PC-9 (cell line): Measurements from ENCODE around the gene EGR4. TPM values are rescaled to one million over a fixed set of nuclear protein-coding genes. Genes with fewer than 3 reads are reported as not detected.

Source experiments
- BruUV-seq: library from RNA; stranded (reverse); fragments of 400-500 nt; replicated peaks from 2 replicates; lab custom pipeline; 2021; lab: Mats Ljungman, UMichigan
- CTCF ChIA-PET: fragments of 300-600 bp; sonication (Branson Sonifier 250); formaldehyde crosslinking; loops from one replicate; lab custom pipeline; 2022; ENCODE audit warnings: antibody characterized with exemption; lab: Charles Lee
- POLR2A ChIA-PET: fragments of 300-600 bp; sonication (Branson Sonifier 250); formaldehyde crosslinking; loops from one replicate; lab custom pipeline; 2022; ENCODE audit warnings: antibody characterized with exemption; ENCODE audit not compliant: unreplicated experiment; lab: Charles Lee
- DNase-seq, 2 experiments: peaks; one replicate each; pipeline versions ENCODE4 v3.0.0 to v3.0.0-alpha.2; 2015 to 2022; ENCODE audit warnings: mixed read lengths in 1 of 2
- H2AFZ ChIP-seq: fragments of 200-600 bp; sonication (generic); 2 replicates; pipeline ENCODE4 v1.8.1; 2017; ENCODE audit warnings: antibody characterized with exemption
- H3F3A ChIP-seq: fragments of 200-600 bp; sonication (generic); 2 replicates; pipeline ENCODE4 v1.8.1; 2017; ENCODE audit warnings: antibody characterized with exemption, mild to moderate bottlenecking, low read depth; ENCODE audit not compliant: insufficient read depth
- H3K27ac ChIP-seq: fragments of 200-600 bp; sonication (generic); 2 replicates; pipeline ENCODE4 v1.6.1; 2016; ENCODE audit warnings: mixed run types
- H3K27me3 ChIP-seq: fragments of 200-600 bp; sonication (generic); 2 replicates; pipeline ENCODE4 v1.6.1; 2016; ENCODE audit warnings: low read depth, mixed run types; ENCODE audit not compliant: insufficient read depth
- H3K36me3 ChIP-seq: fragments of 200-600 bp; sonication (generic); 2 replicates; pipeline ENCODE4 v1.6.1; 2016; ENCODE audit warnings: low read depth, mixed run types
- H3K4me1 ChIP-seq: fragments of 200-600 bp; sonication (generic); replicated peaks from 2 replicates; pipeline ENCODE4 v1.6.1; 2016; ENCODE audit warnings: mixed run types; ENCODE audit not compliant: insufficient read depth
- H3K4me2 ChIP-seq: fragments of 200-600 bp; sonication (generic); 2 replicates; pipeline ENCODE4 v1.6.1; 2017; ENCODE audit warnings: mixed run types
- H3K4me3 ChIP-seq: fragments of 200-600 bp; sonication (generic); 2 replicates; pipeline ENCODE4 v1.6.1; 2016; ENCODE audit warnings: mixed run types
- H3K79me2 ChIP-seq: fragments of 200-600 bp; sonication (generic); 2 replicates; pipeline ENCODE4 v1.6.1; 2017; ENCODE audit warnings: low read depth, mixed run types
- H3K9me2 ChIP-seq: fragments of 200-600 bp; sonication (generic); 2 replicates; pipeline ENCODE4 v1.8.1; 2017; ENCODE audit warnings: mild to moderate bottlenecking; ENCODE audit not compliant: insufficient read depth
- H3K9me3 ChIP-seq: fragments of 200-600 bp; sonication (generic); 2 replicates; pipeline ENCODE4 v1.8.1; 2016; ENCODE audit warnings: low read depth; ENCODE audit not compliant: insufficient read depth
- H4K20me1 ChIP-seq: fragments of 200-600 bp; sonication (generic); 2 replicates; pipeline ENCODE4 v1.8.1; 2017; ENCODE audit not compliant: insufficient read depth
- EZH2 ChIP-seq: fragments of 200-600 bp; sonication (generic); IDR thresholded peaks from 2 replicates; pipeline ENCODE4 v1.8.0; 2017; ENCODE audit warnings: antibody characterized with exemption, low read depth
- intact Hi-C: fragments of 100-400 bp; cut with micrococcal nuclease; formaldehyde crosslinking; loops from one replicate; pipeline ENCODE4 v1.10.0; 2022; ENCODE audit not compliant: unreplicated experiment
- total RNA-seq: library from RNA; stranded (reverse); gene quantifications from 2 replicates; pipeline ENCODE4 v1.2.3, GENCODE V29; 2021
- TF ChIP-seq, protein P1 (sequence below): fragments of 200-600 bp; sonication (generic); conservative IDR thresholded peaks from 2 replicates; pipeline ENCODE4 v1.6.1; 2017; ENCODE audit warnings: mixed run types, antibody characterized with exemption, mild to moderate bottlenecking, moderate library complexity

The EGR4 gene
- total RNA-seq, 1 experiment from 2014 or later, result not detected

DNA sequence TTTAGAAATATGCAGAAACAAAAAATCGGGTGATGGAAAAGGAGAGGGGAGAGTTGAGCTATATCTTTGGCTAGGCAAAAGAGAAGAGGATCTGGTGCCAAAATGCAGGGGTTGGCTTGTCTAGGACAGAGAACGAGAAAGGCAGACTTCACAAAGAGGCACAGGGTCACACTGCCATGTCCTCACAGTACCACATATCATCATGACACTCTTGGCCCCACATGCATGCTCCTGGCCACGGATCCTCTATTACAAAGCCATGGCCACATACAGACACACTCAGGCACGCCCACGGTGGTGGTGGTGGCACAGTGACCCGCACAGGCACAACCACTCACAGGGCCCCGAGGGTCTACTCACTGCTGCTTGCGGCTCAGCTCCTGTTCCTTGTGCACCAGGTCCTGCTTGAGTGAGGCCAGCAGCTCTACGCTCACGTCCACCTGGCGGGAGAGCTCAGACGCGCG is 24.9 kb downstream of the EGR4 start:
- Histone ChIP-seq H3K9me3 (no peaks in the 10 kb centered on the region), H3K36me3 (peaks cover 4% of the 10 kb centered on the region), H3K27ac (no peak overlapping the region), H3K4me1 (no peaks in the 10 kb centered on the region), H3K4me3 (no peak overlapping the region), H4K20me1 (0 out of 2 replicates have a peak, but pooled peaks cover 4% of the 10 kb centered on the region), H2AFZ (no peak overlapping the region), H3K79me2 (no peaks in the 10 kb centered on the region), H3F3A (no peaks in the 10 kb centered on the region), H3K4me2 (no peak overlapping the region), H3K9me2 (no peaks in the 10 kb centered on the region), H3K27me3 (no peaks in the 10 kb centered on the region)
- POLR2A ChIA-PET, result no interaction called here
- no peak for DNase-seq
- CTCF ChIA-PET, result no interaction called here
- no TSS peak for BruUV-seq
- TF ChIP-seq EZH2, result no peak
- TF ChIP-seq, protein P1, sequence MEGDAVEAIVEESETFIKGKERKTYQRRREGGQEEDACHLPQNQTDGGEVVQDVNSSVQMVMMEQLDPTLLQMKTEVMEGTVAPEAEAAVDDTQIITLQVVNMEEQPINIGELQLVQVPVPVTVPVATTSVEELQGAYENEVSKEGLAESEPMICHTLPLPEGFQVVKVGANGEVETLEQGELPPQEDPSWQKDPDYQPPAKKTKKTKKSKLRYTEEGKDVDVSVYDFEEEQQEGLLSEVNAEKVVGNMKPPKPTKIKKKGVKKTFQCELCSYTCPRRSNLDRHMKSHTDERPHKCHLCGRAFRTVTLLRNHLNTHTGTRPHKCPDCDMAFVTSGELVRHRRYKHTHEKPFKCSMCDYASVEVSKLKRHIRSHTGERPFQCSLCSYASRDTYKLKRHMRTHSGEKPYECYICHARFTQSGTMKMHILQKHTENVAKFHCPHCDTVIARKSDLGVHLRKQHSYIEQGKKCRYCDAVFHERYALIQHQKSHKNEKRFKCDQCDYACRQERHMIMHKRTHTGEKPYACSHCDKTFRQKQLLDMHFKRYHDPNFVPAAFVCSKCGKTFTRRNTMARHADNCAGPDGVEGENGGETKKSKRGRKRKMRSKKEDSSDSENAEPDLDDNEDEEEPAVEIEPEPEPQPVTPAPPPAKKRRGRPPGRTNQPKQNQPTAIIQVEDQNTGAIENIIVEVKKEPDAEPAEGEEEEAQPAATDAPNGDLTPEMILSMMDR, result no peak
- intact Hi-C loops, result no loop called here

DNA sequence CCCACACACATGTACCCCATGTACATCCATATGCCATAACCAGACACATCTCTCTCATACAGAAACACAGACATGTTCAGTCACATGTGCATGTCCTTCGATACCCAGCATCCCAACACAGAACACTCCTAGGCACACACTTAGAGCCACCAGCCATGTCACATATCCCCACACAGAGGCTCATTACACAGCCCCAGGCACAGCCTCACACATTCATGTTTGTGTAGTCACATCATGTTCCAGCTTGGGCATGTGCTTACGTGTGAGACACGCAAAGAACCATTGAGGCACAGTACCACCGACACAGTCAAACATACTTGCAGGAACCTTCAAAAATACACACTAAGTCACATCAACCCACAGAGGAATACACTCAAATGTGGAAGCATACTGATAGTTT is 26.3 kb downstream of the EGR4 start:
- peaks cover 4% of the 10 kb centered on the region; the same call in 1 of the 2 replicates for H4K20me1 ChIP-seq
- H3K79me2 ChIP-seq, result no peaks in the 10 kb centered on the region
- no peak overlapping the region for H2AFZ ChIP-seq
- H3K4me3 ChIP-seq, result no peak overlapping the region
- no peaks in the 10 kb centered on the region for H3K9me3 ChIP-seq
- DNase-seq, result no peak
- H3K27me3 ChIP-seq, result no peaks in the 10 kb centered on the region
- no peak overlapping the region for H3K4me2 ChIP-seq
- H3K4me1 ChIP-seq, result no peaks in the 10 kb centered on the region
- ChIA-PET POLR2A (no interaction called here), CTCF (no interaction called here)
- TF ChIP-seq, protein P1, result no peak
- TF ChIP-seq EZH2, result no peak
- H3K36me3 ChIP-seq, result peaks cover 3% of the 10 kb centered on the region; the same call in 1 of the 2 replicates
- no TSS peak for BruUV-seq
- intact Hi-C loops, result no loop called here
- H3F3A ChIP-seq, result no peaks in the 10 kb centered on the region
- no peaks in the 10 kb centered on the region for H3K9me2 ChIP-seq
- H3K27ac ChIP-seq, result no peak overlapping the region

DNA sequence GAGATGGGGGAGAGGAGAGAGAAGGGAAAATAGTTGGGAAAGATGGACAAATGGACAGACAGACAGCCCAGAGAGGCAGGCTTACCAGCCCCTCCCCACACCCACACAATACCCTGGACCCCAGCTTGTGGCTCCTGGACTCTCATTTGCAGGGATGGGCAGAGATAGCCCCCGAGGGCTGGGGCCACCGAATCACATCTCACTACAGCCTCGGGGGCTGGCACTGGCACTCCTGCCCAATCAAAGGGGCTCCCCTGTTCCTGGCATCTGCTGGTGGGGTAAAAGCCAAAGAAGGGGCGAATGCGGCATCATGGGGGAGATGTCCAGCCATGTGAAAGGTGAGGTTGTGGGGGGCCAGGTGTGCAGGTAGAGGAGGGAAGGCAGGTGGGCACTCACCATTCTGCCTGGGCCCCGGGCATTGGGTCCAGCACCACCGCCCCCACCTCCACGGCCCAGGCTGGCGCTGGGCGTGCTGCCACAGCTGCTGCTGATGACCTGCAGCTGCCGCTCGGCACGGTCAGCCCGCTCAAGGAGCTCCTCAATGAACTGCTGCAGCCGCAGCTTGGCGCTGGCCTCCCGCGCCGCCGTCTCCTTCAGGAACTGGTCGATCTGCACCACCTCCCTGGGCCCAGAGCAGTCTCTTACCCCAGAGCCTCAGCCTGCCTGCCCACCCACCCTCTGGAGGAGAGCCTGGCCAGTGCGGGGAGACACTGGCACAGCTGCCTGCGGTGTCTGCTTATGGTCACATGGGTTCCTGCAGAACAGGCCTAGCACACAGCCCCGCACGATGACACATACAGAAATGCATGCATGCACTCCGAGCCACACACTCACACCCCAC is 27.1 kb downstream of the EGR4 start:
- DNase-seq, result no peak
- intact Hi-C loops, result no loop called here
- CTCF ChIA-PET, result no interaction called here
- H3K79me2 ChIP-seq, result no peaks in the 10 kb centered on the region
- no peaks in the 10 kb centered on the region for H3K27me3 ChIP-seq
- H2AFZ ChIP-seq, result no peak overlapping the region
- TF ChIP-seq, protein P1, result no peak
- TF ChIP-seq EZH2, result no peak
- H3K36me3 ChIP-seq, result peaks cover 3% of the 10 kb centered on the region; the same call in 1 of the 2 replicates
- no peak overlapping the region for H3K4me3 ChIP-seq
- H3K4me2 ChIP-seq, result no peak overlapping the region
- H3K4me1 ChIP-seq, result no peaks in the 10 kb centered on the region
- H3K9me3 ChIP-seq, result no peaks in the 10 kb centered on the region
- no TSS peak for BruUV-seq
- POLR2A ChIA-PET, result no interaction called here
- H3K27ac ChIP-seq, result no peak overlapping the region
- no peaks in the 10 kb centered on the region for H3K9me2 ChIP-seq
- H3F3A ChIP-seq, result no peaks in the 10 kb centered on the region
- H4K20me1 ChIP-seq, result peaks cover 4% of the 10 kb centered on the region; the same call in 1 of the 2 replicates
